NCI-H748 (cell line): Measurements from ENCODE around the gene TTC9B.

Experiments
- DNase-seq: peaks from one replicate; lab custom pipeline; 2025; ENCODE audit not compliant: unreplicated experiment; lab: John Stamatoyannopoulos, UW

The TTC9B gene

DNA sequence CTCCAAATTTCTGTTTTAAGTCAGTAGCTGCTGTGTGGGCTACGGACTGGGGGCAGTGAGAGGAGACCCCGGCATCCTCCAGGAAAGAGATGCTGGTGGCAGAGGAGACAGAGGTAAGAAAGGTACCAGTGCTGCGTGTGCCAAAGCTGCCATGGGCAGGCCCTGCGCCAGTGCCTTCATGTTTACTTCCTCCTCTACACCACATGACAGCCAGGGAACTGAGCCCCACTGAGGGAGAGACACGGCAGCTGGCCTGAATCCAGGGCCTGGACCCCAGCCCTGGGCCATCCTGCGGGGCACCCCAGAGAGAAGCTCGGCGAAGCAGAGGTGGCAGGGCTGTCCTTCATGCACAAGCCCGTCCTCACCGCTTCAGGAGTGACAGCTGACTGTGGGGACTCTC, 31.0 kb upstream of the TTC9B start:
- DNase-seq = no peak

DNA sequence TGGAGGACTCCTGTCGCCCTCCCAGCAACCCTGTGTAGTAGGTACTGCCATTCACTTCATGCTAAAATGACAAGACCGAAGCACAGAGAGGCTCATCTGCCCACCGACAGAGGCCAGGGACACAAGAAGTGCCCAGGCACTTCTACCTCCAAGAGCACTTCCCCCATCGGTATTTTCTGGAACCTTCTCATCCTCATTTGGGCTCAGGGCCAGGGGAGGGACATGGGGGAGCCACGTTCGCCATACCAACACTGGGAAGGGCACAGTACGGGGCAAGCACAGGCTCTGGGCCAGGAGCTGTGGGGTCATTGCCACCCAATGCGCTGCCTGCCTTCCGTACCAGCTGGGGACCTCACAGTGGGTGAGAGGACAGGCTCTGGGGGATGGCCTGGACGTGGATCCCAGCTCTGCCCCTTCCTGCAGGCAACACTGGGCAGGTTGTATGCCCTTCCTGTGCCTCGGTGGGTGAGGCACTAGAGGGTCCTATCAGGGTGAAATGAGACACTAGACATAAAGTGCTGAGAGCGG, 29.6 kb upstream of the TTC9B start:
- no peak for DNase-seq

DNA sequence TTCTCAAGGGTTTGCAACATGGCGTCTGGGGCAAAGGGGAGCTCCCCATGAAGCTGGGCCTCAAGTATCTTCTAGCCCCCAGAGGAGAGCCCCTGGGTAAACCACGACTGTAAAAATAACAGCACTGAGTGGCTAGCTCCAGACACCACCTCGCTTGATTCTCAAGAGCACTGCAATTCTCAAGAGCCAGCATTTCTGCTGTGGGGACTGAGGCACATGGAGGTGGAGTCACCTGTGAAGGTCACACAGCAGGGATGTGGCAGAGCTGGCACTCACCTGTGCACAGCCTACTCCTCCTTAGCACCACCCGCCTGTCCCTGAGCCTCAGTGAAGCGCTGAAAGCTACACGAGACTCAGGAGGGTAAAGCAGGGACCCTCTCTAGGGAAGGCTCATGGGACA, 29.0 kb upstream of the TTC9B start:
- no peak for DNase-seq

DNA sequence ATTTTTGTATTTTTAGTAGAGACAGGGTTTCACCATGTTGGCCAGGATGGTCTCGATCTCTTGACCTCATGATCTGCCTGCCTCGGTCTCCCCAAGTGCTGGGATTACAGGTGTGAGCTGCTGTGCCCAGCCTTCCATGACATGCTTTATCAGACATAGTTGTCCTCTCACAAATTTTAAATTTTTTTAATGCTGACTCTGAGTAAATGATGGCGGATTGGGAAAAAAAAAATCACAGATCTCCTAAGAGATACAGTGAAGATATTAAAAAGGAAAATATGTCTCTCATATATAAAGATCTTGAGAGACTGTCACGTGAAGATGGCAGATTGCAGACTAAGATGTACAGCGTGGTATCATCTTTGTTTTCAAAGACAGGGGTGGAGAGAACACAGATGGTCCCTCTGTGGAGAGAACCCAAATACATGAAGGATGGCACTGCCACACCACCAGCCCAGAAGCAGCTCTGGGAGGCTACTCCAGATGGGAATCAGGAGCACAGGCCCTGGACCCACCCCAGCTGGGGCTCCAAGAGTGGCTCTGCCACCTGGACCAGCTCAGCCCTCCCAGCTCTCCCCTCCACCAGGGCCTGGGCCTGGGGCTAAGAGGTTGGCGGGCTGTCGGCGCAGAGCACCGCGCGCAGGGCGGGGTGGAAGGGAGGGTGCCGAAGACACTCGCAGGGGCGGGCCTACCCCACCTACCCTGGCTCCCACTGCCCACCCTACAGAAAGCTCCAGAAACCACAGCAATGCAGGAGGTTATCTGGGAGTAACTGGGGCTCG, 28.3 kb upstream of the TTC9B start:
- no peak for DNase-seq

DNA sequence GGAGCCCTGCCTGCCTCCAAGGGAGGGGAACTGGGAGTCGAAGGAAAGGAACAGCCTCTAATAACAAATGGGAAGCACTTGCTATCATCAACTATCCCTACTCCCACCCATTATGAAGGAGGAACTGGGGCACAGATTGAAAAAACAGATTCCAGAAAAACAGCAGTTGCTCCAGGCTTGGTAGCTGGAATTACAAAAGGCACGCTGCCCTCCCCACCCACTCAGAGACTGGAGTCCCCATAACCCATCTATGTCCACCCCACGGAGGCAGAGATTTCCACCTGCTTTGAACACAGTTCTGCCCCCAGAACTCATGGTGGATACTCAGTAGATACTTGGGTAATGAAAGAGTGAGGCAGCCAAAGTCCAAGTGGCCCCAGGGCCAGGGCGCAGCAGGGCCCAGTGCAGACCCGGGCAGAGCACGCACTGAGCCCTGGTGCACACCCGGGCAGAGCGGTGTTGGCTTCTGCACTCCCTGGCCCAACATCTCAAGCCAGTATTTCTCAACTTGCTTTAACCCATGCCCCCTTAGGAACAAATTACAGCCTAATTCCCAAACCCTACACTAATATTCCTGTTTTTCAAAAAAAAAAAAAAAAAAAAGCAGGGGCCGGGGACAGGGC, 27.4 kb upstream of the TTC9B start:
- DNase-seq = no peak

DNA sequence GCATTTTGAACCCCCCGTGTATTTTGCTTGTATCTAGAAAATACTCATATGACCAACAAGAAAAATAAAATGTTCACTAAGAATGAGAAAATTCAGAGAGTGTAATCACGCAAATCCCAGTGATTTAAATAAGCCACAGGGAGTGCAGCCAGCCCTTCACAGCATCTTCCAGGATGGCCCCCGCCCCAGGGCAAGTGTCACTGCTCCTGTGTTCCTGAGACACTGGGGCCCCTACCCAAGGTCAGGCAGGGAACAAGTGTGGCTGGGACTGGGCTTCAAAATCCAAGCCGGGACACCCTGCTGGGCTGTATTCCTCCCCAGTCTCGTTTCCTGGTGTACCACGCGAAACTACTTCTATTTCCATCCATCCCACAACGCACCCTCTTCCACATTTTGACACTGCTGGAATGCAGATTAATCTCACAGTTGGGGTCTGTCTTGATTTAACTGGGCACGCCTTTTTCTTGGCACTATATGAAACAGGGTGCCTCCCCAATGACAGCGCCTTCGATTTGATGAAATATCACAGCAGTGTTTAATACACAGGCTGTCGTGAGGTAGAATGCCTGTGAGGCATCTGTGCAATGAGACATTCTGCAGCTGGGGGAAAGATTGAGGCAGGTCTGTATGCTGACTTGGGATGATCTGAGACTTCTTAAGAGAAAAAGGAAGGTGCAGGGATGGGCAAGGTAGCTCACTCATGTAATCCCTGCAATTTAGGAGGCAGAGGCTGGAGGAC, 26.6 kb upstream of the TTC9B start:
- no peak for DNase-seq

DNA sequence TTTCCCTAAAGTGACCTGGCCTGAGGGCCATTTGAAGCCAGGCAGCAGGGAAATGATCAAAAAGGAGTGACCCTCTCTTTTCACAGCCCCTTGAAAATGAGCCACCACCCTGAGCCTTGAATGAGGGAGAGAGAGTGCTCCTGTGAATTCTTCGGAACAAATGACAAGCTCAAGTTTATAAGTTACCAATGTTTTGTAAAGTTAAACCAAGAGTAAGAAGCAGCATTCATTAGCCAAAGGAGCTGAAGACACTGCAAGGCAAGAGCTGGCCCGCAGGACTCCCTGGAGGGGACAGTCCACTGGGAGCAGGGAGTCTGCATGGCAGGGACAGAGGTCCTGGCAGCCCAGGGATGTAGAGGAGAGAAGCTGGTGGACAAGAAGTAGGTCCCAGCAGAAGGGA, 25.0 kb upstream of the TTC9B start:
- DNase-seq = no peak

DNA sequence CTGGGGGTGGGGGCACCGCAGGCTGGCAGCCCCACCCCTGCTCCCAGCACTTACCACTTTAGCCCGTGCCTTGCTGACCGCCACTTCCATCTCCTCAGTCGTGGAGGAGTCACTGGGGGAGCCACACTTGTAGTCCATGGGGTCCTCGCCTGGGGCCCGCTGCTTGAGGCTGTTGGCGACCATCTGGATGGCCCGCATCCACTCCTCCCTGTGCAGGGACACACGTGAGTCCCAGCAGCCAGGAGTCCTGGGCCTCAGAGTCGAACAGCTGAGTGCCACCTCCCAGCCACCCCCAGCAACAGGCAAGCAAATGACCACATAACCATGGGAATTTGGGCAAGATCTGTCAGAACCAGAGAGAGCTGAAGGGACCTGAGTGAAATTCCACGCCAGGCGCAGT, 24.3 kb upstream of the TTC9B start:
- no peak for DNase-seq

DNA sequence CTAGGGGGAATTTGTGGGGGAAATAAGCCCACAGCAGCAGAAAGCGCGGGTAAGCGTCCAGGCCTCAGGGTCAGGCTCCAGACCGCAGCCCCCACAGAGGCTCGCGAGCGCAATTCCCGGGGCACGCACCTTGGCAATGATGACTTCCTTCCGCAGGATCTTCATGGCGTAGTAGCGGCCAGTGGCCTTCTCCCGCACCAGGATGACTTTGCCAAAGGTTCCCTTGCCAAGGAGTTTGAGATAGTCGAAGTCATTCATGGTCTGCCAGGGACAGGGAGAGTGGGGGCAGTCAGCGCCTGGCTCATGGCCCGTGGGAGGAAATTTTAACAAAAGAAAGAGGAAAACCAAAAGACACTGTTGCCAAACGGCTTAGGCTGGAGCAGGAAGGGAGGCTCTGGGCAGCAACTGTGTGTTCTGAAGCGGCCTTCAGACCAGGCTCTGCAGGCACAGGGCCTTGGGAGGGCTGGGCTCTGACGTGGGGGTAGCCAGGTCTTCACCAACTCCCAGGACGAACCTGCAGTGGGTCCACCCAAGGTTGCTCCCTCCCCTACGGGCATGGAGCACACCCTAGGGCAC, 23.7 kb upstream of the TTC9B start:
- no peak for DNase-seq

DNA sequence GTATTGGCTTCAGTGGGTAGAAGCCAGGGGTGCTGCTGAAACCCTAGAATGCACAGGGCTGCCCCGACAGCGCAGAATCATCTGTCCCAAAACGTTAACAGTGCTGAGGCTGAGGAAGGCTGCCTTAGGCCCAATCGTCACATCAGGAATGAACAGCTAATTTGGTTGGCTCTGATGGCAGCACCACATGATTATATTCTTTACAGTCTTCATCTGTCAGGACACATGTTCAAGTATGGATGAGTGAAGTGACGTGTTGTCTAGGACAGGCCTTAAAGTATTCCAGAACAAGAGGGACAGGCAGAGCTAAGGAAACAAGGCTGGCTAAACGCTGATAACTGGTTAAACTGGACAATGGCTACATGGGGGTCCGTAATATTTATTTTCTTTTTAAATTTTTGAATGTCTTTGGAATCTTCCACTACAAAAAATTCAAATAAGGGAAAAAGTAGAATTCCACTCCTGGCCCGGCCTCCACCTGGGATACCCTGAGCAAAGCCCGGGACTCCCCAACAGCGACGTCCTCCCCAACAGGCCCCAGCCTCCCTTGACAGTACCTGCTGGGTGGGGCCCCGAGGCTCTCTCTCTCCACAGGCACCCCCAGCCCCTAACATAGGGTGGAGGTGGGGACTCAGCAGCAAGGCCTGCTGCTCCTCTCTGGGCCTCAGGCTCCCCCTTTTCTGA, 23.1 kb upstream of the TTC9B start:
- DNase-seq = no peak

DNA sequence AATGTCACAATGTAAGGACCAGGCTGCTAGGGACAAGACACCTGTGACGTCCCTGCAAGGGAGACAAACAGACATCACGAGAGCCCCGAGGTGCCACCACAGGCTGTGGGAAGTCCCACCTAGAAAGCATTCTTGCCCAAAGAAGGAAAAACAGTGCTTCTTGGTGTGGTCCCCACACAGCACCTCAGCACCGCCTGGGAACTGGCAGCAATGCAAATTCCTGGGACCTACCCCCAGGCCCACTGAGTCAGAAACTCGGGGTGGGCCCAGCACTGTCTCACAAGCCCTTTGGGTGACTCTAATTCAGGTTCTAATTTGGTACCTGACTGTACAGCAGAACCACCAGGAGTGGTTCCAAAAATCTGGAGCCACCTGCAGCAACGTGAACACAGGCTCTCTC, 22.1 kb upstream of the TTC9B start:
- DNase-seq = no peak

DNA sequence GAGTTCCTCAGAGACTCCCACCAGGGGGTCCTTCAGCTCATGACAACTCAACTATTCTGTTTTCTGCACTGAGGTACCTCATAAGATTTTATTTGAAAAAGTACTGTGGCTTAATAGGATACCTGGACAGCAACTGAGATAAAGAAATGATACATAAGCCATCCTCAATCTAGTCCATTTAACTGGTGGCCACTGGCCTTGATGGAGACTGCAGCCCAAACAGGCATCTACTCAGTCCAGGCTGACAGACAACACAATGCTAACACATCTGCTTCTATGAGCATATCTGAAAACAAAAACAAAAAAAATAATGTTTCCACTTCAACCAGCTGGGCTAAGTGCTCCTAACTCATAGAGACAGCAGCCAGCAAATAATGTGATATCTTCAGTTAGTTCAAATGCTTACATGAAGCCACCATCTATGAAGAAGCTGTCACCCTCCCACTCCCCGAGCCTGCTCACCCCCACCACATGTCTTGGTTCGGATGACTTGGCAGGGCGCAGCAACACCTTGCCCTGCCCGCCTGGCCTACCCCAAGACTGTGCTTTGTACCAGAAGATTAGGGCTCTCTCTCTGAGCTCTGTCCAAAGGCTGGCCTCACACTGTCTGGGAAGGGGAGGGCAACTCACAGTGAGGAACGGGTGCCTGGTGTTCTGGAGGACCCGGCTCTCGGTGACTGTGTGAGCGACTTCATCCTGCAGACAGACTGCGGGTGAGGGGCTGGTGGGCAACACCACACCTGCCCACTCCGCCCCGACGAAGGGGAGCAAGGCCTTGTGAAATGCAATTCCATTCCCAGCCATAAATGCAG, 21.4 kb upstream of the TTC9B start:
- no peak for DNase-seq

DNA sequence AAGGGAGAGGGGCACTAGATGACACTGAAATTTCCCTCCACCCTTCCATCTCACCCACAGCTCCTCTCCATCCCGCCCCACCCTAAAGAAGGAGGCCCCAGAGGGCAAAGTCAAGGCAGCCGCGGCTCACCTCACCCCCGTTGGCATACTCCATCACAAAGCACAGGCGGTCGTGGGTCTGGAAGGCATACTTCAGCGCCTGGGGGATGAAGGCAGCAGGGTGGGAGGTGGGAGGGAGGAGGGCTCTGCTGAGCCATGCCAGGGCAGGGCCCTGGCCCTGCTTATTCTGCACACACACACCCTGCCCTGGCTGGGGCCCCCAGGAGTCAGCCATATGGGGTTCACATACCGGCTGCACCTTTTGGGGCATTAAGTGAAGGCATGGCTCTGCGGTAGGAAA, 20.6 kb upstream of the TTC9B start:
- DNase-seq = no peak

DNA sequence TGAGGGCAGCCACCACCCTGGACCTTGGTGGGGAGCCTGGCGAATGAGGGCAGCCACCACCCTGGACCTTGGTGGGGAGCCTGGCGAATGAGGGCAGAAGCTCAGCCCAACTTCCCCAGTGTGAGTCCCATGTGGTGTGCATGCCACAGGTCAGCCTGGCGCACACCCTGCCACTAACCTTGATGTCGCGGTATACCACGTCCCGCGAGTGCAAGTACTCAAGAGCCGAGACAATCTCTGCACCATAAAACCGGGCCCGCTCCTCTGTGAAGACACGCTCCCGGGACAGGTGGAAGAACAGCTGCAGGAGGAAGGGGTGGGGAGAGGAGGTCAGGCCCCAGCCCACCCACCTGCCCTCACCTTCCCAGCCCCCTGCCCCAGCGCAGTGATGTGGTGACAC, 19.6 kb upstream of the TTC9B start:
- no peak for DNase-seq

DNA sequence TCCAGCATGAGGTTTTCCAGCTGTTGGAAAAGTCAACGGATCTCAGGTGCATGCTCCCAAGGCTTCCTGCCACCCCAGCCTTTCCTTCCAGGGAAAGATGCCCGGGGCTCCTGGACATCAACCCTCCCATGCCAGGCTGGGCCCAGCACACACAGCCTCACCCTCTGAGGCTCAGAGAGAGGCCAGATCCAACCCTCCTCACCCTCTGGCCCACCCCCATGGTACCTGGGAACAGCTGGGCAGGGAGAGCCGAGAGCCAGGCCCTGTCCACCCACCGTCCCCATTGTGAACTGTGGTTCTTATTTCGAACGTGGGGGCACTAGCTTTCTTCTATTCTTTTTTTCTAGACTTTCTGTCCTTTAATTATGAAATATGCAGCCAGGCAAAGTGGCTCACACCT, 18.2 kb upstream of the TTC9B start:
- DNase-seq = no peak

DNA sequence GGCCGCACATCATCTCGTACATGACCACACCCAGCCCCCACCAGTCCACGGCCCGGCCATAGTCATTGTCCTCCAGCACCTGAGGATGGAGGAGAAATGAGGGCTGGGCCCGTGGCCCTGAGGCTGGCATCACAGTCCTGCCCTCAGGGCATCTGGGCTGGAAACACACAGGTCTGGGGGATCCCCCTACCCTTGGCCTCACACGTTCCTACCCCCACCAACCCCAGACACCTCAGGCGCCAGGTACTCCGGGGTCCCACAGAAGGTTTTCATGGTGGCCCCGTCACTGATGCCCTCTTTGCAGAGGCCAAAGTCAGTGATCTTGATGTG, 17.8 kb upstream of the TTC9B start:
- no peak for DNase-seq

DNA sequence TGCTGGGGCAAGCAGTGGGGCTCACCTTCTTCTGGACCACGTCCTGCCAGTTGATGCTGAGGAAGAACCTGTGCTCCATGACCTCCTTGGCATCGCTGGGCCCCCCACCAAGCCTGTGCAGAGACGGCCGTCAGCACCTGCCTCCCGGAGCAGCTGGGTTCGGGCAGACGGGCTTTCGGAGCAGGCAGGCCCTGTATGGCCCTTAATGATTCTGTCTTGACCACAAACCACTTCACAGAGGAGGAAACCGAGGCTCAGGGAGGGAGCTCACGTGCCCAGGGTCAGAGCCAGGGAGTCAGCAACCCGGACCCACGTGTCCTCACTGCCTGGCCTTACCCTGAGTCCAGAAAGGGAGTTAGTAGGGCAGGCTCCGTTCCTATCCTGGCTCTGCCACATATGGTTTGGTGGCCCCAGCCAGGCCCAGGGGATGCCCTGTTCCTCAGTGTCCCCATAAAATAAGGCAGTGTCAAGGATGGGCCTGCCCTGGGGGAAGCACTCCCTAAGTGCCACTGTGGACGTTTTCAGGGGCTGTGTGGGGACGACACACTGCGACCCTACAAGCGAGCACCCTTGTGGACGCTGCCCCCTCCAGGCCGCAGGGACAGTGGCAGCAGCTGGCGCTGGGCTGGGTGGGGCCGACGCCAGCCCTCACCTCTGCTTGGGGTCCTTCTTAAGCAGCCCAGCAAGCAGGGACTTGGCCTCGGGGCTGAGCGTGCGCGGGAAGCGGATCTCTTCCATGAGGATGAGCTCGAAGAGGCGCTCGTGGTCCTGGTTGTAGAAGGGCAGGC, 17.2 kb upstream of the TTC9B start:
- DNase-seq = no peak

DNA sequence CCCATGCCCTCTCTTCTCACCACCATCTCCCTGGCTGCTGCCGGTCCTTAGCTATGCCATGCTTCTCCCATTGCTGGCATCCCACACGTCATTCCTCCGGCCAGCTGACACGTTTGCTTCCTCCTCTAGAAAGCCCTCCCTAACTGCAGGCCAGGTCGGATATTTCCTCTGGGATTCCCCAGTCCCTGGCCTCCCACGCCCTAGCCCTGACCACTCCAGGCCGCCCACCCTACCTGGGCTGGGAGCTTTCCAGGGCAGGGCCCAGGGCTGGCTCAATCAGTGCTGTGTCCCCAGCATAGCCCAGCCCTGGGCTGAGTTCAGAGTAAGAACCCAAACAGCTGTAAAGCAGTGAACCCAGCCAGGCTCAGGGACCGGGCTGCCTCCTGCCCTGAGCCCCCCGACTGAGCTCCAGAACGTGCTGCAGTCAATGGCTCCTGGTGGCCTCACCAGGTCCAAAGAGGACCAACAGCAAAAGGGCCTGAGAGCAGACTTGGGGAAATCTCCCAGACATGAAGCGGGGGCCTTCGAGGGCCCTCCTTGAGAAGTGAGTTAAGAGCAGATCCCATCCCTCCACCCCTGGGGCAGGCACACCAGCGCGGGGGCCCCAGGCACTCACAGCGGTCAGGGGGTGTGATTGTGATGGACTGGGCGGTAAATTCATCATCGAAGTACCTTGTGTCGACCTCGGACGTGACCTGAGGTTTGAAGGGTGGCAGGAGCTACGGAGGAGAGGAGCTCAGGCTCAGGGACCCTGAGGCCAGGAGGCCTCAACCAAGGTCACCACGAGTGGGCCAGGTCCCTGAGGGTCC, 16.4 kb upstream of the TTC9B start:
- DNase-seq = no peak
